Natural killer cell treated with Interleukin-12 subunit alpha and Interleukin-12 subunit beta and Interleukin-15 and Interleukin-18, amount 100 ng/mL, for 72 hours (primary cell): ENCODE measurements around the gene PRSS8. TPM values are rescaled to one million over a fixed set of nuclear protein-coding genes. Genes with fewer than 3 reads are reported as not detected.
"Not testable (repeated sequence)": the region's sequence is repeated elsewhere in the genome, so short reads cannot be mapped to it uniquely, and the experiment has no call there.

Experiments
- ATAC-seq, 2 donors: fragments of 150-1000 bp; cut with Tn5 transposase in 1 of 2; sonication (Bioruptor Pico), chemical (Tn5 transposase) in 1 of 2; 2 replicates each; pipeline ENCODE4 v1.10.0; 2021
- DNase-seq: peaks from one replicate; pipeline ENCODE4 v3.0.0; 2022; ENCODE audit warnings: low spot score
- H3K27ac Mint-ChIP-seq, 2 donors: 1 replicate in 1 of 2; 2 replicates in 1 of 2; pipeline ENCODE4 v1.8.0; 2022; ENCODE audit warnings: mixed read lengths in 2 of 2, mild to moderate bottlenecking in 1 of 2, moderate library complexity in 1 of 2
- H3K27me3 Mint-ChIP-seq, 2 donors: 1 replicate in 1 of 2; 2 replicates in 1 of 2; pipeline ENCODE4 v1.8.0; 2022; ENCODE audit warnings: mixed read lengths in 2 of 2
- H3K36me3 Mint-ChIP-seq: one replicate; pipeline ENCODE4 v1.8.0; 2022; ENCODE audit warnings: mixed read lengths
- H3K4me1 Mint-ChIP-seq, 2 donors: 1 replicate in 1 of 2; 2 replicates in 1 of 2; pipeline ENCODE4 v1.8.0; 2022; ENCODE audit warnings: low read depth in 2 of 2, mixed read lengths in 2 of 2, mild to moderate bottlenecking in 1 of 2
- H3K4me3 Mint-ChIP-seq: one replicate; pipeline ENCODE4 v1.8.0; 2022; ENCODE audit warnings: mixed read lengths
- H3K9me3 Mint-ChIP-seq: 2 replicates; pipeline ENCODE4 v1.8.0; 2022; ENCODE audit warnings: mixed read lengths
- total RNA-seq, 2 donors: library from RNA; stranded (reverse); gene quantifications; one replicate each; pipeline ENCODE4 v1.2.3, GENCODE V29; 2022

The PRSS8 gene
- total RNA-seq, 2 donors from 2014 or later: not detected

DNA sequence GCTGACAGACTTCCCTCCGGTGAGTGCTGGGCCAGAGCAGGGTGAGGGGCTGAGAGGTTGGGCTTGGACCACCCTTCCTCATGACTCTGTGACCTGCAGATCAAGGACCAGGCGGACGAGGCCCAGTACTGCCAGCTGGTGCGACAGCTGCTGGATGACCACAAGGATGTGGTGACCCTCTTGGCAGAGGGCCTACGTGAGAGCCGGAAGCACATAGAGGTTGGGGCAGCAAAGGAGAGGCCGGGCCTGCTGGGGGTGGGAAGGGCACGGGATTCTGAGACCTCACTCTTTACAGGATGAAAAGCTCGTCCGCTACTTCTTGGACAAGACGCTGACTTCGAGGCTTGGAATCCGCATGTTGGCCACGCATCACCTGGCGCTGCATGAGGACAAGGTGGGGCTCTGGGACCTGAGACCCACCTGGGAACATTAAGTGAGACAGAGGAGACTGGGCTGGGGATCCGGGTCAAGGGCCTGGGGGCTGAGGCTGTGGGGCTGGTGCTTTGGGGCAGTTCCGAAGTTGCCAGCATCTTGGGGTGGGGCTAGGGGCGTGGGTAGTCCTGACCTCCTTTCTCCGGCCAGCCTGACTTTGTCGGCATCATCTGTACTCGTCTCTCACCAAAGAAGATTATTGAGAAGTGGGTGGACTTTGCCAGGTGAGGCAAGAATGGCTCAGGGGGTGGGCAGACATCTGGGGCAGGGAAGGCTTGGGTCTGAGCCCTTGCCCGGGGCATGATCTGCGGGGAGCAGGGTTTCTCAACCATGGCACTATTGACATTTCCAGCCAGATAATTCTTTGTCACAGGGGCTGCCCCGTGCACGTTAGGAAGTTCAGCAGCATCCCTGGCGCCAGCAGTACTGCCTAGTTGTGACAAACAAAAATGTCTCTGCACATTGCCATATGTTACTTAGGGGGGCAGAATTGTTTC, 25.2 kb downstream of the PRSS8 start:
- H3K9me3 Mint-ChIP-seq: no peaks in the 10 kb centered on the region
- DNase-seq: no peak
- H3K27me3 Mint-ChIP-seq: no peaks in the 10 kb centered on the region
- no peak overlapping the region for H3K27ac Mint-ChIP-seq
- no peaks in the 10 kb centered on the region for H3K36me3 Mint-ChIP-seq
- H3K4me3 Mint-ChIP-seq: peak overlapping the region; percentile 87
- peaks cover 17 to 20% of the 10 kb centered on the region in 2 donors for H3K4me1 Mint-ChIP-seq
- no peak for ATAC-seq

DNA sequence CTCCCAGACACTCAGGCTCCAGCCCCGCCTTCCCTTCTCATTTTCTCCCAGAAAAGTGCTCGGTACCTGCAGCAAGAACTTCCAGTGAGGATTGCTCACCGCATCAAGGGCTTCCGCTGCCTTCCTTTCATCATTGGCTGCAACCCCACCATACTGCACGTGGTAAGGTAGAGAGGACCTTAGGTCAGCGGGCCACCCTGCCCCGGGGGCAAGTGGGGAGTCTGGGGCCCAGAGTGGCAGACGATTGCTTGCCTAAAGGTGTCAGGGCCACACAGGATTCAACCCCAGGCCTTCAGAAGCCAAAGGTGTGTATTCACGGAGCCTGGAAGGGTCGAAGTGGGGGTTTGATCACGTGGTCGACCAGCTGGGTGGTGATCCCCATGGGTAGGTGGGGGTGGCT, 25.9 kb downstream of the PRSS8 start:
- peak overlapping the region; percentile 87 for H3K4me3 Mint-ChIP-seq
- H3K9me3 Mint-ChIP-seq: no peaks in the 10 kb centered on the region
- H3K4me1 Mint-ChIP-seq: peaks cover 17 to 20% of the 10 kb centered on the region in 2 donors
- H3K27ac Mint-ChIP-seq: peak overlapping the region; percentile 28 to 80
- H3K36me3 Mint-ChIP-seq: no peaks in the 10 kb centered on the region
- ATAC-seq (no peak), DNase-seq (no peak)
- H3K27me3 Mint-ChIP-seq: no peaks in the 10 kb centered on the region

DNA sequence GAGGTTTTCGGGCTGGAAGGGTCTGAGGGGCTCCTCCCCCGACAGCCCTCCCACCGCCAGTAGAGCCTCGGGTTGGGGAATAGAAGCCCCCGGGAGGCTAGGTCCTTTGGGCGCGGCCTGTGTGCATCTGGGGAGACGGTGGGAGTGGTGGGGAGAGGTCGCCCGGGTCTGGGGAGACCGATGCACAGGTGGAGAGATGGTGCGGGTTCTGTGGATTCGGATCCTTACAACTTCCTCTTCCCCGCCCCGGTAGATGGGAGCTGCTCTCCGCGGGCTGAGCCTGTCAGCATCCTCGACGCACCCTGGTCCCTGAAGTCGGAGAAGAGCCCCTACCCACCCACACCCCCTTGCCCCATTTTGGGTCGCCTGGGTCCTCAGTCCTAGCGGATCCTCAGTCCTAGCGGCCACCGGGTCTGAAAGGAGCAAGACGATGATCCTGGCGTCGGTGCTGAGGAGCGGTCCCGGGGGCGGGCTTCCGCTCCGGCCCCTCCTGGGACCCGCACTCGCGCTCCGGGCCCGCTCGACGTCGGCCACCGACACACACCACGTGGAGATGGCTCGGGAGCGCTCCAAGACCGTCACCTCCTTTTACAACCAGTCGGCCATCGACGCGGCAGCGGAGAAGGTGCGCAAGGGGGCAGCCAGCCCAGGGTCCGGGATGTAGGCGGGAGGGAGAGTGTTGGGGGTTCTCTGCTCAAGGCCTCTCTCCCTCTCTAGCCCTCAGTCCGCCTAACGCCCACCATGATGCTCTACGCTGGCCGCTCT, 26.6 kb downstream of the PRSS8 start:
- ATAC-seq: no peak
- peak overlapping the region; percentile 87 for H3K4me3 Mint-ChIP-seq
- peaks cover 17 to 20% of the 10 kb centered on the region in 2 donors for H3K4me1 Mint-ChIP-seq

DNA sequence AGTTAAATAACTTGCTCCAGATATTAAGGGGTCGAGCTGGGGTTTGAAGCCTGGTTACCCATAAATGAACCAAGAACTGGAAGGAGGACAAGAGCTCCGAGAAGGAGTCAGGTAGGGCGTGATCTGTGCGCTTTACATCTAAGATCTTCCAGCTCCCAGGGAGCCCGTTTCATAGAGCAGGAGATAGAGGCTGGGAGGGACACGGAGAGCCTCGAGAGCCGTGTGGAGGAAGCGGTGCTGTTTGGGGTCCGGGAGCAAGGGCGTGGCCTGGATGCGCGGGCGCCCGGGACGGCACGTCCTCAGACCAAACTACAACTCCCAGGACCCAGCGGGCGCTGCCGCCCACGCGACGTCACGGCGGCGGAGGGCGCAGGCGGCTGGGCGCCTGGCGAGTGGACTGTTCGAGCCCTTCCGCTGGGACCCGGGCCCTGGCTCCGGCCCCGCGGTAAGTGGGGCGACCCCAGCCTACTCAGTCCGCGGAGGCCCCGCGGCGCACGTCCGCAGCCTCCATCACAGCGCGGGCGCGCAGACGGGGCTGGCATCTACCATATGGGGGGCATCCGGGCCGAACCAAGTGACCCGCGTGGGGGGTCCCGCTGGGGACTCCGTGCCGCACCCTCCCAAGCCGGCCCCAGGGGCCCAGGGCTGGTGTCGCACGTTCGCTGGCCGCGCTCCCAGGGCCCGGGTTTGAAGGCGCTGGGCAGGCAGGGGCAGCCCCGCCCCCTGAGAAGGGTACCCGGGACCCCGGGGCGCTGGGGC, 27.3 kb downstream of the PRSS8 start, which contains the start of gene BCKDK:
Gene BCKDK, plus strand, starts transcription at position 352 of the 759 bp plus-strand sequence. CDS start 838 bp downstream, outside the sequence.
- peak; percentile 88 to 91 for ATAC-seq
- H3K36me3 Mint-ChIP-seq: no peaks in the 10 kb centered on the region
- H3K9me3 Mint-ChIP-seq: no peaks in the 10 kb centered on the region
- DNase-seq: peak; percentile 86
- H3K4me1 Mint-ChIP-seq: peaks cover 17 to 20% of the 10 kb centered on the region in 2 donors
- no peaks in the 10 kb centered on the region for H3K27me3 Mint-ChIP-seq
- H3K27ac Mint-ChIP-seq: peak within 1 kb of the TSS; percentile 85 to 96
- peak within 1 kb of the TSS; percentile 93 for H3K4me3 Mint-ChIP-seq

More for the DNA sequence above, 26.6 kb downstream of the PRSS8 start:
- no peak for DNase-seq
- Mint-ChIP-seq H3K9me3 (no peaks in the 10 kb centered on the region), H3K36me3 (no peaks in the 10 kb centered on the region), H3K27me3 (no peaks in the 10 kb centered on the region), H3K27ac (peak overlapping the region; percentile 28 to 80)

DNA sequence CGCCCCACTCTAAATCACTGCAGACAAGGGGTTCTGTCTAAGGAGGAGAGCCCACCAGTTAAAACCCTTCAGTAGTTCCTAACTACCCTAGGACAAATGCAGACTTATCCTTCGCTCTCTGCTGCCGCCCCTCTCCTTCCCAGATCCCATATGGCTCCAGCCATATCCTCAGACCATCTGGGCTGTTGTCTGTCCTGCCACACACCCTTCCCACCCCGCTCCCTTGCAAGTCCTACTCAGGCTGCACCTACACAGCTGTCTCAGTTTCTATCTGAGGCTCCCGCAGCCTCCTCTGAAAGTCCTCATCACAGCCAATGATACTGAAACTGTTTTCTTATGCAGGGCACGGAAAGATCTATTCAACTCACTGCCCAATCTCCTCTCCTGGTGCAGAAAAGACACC, 28.1 kb downstream of the PRSS8 start:
- Mint-ChIP-seq H3K36me3 (no peaks in the 10 kb centered on the region), H3K27me3 (no peaks in the 10 kb centered on the region), H3K9me3 (no peaks in the 10 kb centered on the region), H3K4me3 (peak overlapping the region; percentile 93), H3K4me1 (peaks cover 17 to 20% of the 10 kb centered on the region in 2 donors), H3K27ac (peak overlapping the region; percentile 85 to 96)
- DNase-seq (no peak), ATAC-seq (peak in 1 of 2 donors; percentile 24)

DNA sequence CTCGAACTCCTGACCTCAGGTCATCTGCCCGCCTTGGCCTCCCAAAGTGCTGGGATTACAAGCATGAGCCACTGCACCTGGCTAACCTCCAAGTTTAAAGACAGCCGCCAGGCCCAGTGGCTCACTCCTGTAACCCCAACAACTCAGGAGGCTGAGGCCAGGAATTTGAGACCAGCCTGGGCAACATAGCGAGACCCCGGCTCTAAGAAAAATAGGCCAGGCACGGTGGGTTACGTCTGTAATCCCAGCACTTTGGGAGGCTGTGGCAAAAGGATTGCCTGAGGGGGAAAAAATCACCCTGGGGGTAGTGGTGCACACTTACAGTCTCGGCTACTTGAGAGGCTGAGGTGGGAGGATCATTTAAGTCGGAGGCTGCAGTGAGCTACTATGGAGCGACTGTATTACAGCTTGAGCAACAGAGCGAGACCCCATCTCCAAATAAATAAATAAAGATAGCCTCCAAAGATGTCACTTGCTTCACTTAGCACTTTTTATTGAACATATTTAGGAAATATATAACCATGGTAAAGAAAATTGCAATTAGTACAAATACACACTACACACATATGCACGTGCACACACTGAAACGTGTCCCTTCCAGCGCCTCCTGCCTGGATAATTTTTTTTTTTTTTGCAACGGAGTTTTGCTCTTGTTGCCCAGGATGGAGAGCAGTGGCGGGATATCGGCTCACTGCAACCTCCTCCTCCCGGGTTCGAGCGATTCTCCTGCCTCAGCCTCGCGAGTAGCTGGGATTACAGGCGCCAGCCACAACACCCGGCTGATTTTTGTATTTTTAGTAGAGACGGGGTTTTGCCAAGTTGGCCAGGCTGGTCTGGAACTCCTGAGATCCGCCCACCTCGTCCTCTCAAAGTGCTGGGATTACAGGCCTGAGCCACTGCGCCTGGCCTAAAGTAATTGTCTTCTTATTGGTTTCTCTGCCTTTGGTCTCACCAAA, 28.7 kb downstream of the PRSS8 start:
- Mint-ChIP-seq H3K27me3 (no peaks in the 10 kb centered on the region), H3K27ac (peak overlapping the region in 1 of 2 donors; percentile 85), H3K9me3 (no peaks in the 10 kb centered on the region), H3K4me3 (no peak overlapping the region), H3K36me3 (no peaks in the 10 kb centered on the region), H3K4me1 (peaks cover 17 to 20% of the 10 kb centered on the region in 2 donors)
- no peak for ATAC-seq
- DNase-seq: no peak

DNA sequence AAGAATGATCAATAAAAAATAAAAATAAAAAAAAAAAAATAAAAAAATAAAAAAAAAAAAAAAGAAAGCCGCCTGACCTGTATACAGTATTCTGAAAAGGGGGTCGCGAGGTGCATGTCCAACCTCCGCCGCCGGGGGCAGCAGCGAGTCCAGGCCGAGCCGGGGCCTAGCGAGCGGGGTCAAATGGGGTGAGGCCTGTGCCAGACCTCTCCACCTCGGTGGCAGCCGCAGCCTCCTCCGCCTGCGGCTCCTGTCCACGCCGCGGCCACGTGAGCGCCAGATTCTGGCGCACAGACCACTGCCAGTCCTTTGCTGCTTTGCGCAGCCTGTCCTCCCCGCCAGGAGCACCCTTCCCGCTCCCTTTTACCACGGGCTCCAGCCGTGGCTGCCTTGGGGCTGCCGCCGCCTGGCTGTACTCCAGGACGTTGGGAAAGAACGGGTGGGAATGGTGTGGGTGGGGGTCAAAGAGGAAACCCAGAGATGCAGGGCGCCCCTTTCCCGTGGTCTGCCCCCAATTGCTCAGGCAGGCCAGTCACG, 29.8 kb downstream of the PRSS8 start:
- Mint-ChIP-seq H3K4me3 (no peak overlapping the region), H3K4me1 (peaks cover 17 to 20% of the 10 kb centered on the region in 2 donors), H3K36me3 (no peaks in the 10 kb centered on the region), H3K27me3 (no peaks in the 10 kb centered on the region), H3K9me3 (no peaks in the 10 kb centered on the region), H3K27ac (peak overlapping the region; percentile 41 to 72)
- ATAC-seq: peak; percentile 84 to 88
- DNase-seq: peak; percentile 88

DNA sequence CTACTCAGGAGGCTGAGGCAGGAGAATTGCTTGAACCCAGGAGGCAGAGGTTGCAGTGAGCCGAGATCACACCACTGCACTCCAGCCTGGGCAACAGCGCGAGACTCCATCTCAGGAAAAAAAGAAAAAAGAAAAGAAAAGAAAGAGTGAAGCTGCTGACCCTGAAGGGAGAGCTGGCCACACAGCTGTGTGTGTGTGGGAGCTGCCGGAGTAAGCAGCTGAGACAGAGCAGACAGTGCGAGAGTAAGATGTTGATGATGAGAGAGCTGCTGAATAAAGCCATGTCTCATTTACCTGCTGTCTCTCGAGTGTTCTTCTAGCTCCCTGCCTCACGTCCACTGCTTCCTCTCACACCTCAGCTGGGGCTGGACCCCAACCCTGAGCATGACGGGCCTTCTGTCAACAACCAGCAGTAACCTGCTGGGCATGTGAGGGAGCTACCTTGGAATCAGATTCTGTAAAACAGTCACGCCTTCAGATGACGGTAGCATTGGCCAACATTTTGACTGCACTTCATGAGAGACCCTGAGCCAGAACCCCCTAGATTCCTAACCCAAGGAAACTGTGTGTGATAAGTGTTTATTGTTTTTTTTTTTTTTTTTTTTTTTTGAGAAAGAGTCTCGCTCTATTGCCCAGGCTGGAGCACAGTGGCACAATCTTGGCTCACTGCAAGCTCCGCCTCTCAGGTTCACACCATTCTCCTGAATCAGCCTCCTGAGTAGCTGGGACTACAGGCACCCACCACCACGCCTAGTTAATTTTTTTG, 34.5 kb downstream of the PRSS8 start:
- H3K4me3 Mint-ChIP-seq, H3K27ac Mint-ChIP-seq, H3K36me3 Mint-ChIP-seq, DNase-seq, H3K27me3 Mint-ChIP-seq, H3K9me3 Mint-ChIP-seq, ATAC-seq, H3K4me1 Mint-ChIP-seq: not testable (repeated sequence)

DNA sequence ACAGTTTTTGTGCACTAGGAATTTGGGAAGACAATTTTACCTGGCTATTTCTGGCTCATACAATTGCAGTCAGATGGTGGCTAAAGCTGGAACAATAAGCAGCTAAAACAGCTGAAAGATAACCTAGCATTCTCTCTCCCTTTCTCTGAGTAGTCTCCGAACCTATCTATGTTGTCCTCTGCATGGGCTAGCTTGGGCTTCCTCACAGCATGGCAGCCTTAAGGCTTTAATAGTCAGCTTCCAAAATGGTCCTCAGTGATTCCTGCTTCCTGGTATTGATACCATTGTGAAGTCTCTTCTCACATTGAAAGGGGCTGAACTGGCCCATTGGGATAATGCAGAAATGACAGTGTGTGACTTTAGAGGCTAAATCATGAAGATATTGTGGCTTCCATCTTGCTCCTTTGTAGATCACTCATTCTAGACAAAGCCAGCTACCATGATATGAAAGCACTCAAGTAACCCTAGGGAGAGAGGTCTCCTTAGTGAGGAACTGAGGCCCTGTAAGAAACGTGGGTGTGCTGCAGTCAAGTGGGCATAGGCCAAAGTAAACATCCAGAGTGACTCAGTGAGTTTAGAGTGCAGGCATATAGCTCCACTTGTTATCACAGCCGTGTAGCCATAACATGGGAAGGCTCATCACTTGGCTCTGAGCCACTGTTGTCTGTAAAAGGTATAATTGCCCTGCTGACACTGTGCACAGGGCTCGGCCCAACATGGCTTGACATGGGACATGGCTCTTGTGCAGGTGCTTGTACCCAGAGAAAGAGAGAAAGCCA, 35.5 kb downstream of the PRSS8 start:
- no peaks in the 10 kb centered on the region for H3K36me3 Mint-ChIP-seq
- H3K9me3 Mint-ChIP-seq: no peaks in the 10 kb centered on the region
- peaks cover 10 to 13% of the 10 kb centered on the region in 2 donors for H3K4me1 Mint-ChIP-seq
- no peak overlapping the region for H3K27ac Mint-ChIP-seq
- no peak for ATAC-seq
- H3K4me3 Mint-ChIP-seq: no peak overlapping the region
- H3K27me3 Mint-ChIP-seq: no peaks in the 10 kb centered on the region
- no peak for DNase-seq

DNA sequence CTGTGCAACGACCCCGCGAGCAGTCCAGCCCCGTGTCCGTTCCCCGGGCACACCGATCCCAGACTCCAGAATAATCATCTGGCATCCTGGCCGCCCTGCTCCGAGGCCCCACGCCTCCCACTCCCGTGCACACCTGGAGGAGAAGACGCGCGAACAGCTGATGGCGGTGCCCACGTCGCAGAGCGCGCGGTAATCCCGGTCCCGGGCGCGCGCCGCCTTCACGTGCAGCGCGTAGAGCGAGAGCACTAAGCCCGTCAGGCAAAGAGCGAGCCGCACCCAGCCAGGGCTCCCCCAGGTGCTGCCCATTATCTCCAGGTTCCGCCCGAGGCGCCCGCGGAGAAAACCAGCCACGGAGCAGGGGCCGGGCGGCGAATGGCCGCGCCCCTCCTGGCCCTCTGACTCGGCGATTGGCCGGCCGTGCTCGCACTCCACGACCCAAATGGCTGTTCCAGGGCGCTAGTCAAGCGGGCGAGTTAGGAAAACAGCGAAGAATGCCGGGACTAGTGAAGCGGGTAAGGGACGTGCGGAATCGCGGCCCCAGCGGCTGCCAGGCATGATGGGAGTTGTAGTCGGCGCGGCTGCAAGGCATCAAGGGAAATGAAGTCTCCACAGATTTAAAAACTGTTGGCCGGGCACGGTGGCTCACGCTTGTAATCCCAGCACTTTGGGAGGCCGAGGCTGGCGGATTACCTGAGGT, 41.0 kb downstream of the PRSS8 start, which contains the start of gene VKORC1:
Gene VKORC1, minus strand, starts transcription at position 374 of the 697 bp plus-strand sequence. Its CDS starts 68 bp downstream, at position 306.
- Mint-ChIP-seq H3K4me3 (peak within 1 kb of the TSS; percentile 88), H3K4me1 (peaks cover 21 to 24% of the 10 kb centered on the region in 2 donors), H3K27me3 (no peaks in the 10 kb centered on the region), H3K36me3 (no peaks in the 10 kb centered on the region), H3K9me3 (no peaks in the 10 kb centered on the region), H3K27ac (peak within 1 kb of the TSS; percentile 69 to 83)
- DNase-seq (peak; percentile 93), ATAC-seq (peak; percentile 92 to 95)

DNA sequence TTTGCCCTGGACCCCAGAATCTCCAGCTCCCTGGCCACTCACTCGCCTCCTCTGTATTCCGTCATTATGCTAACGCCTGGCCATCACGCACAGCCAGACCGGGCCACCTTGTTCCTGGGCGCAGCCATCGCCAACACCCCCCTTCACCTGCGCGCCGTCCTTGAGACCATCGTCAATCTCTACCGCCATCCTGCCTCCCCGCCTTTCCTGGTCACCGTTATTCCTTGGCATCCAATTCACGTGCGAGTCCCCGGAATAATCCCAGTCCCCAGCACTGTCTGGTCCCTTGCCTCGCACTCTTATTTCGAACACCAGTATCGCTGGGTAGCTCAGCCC, 41.5 kb downstream of the PRSS8 start:
- ATAC-seq (no peak), DNase-seq (no peak)
- Mint-ChIP-seq H3K36me3 (no peaks in the 10 kb centered on the region), H3K4me1 (peaks cover 21 to 24% of the 10 kb centered on the region in 2 donors), H3K27me3 (no peaks in the 10 kb centered on the region), H3K9me3 (no peaks in the 10 kb centered on the region), H3K4me3 (peak overlapping the region; percentile 88), H3K27ac (peak overlapping the region; percentile 69 to 83)
